Kidney (tissue), 14 donors: ENCODE measurements around the gene PRAC1. TPM values are rescaled to one million over a fixed set of nuclear protein-coding genes. Genes with fewer than 3 reads are reported as not detected.

Experiments
- DNase-seq, 5 donors: peaks; one replicate each; pipeline ENCODE4 v3.0.0-alpha.2; 2013 to 2020
- FAIRE-seq: peaks from 2 replicates; lab custom pipeline; 2012; peaks lifted over from hg19 to GRCh38; lab: Jason Lieb, UNC
- H3K27ac ChIP-seq, 2 donors: one replicate each; pipeline ENCODE4 v1.7.0; 2013; ENCODE audit warnings: low read depth in 2 of 2, low read length in 2 of 2, inconsistent platforms in 1 of 2
- H3K27me3 ChIP-seq: one replicate; pipeline ENCODE4 v1.7.1; 2013; ENCODE audit warnings: low read length, inconsistent platforms; ENCODE audit not compliant: control insufficient read depth, insufficient read depth
- H3K36me3 ChIP-seq, 3 donors: one replicate each; pipeline versions ENCODE4 v1.7.0 to v1.7.1; 2013; ENCODE audit warnings: low read length in 3 of 3, control low read depth in 1 of 3, inconsistent platforms in 1 of 3; ENCODE audit not compliant: insufficient read depth in 3 of 3, control insufficient read depth in 2 of 3
- H3K4me1 ChIP-seq, 3 donors: one replicate each; pipeline versions ENCODE4 v1.7.0 to v1.7.1; 2013; ENCODE audit warnings: low read length in 3 of 3, inconsistent platforms in 1 of 3, low read depth in 1 of 3; ENCODE audit not compliant: control insufficient read depth in 2 of 3, insufficient read depth in 2 of 3
- H3K4me3 ChIP-seq, 3 donors: one replicate each; pipeline versions ENCODE4 v1.7.0 to v1.8.1; 2013; ENCODE audit warnings: low read length in 3 of 3, control low read depth in 1 of 3, inconsistent platforms in 1 of 3
- H3K9ac ChIP-seq, 3 donors: one replicate each; pipeline versions ENCODE4 v1.7.0 to v1.7.1; 2013; ENCODE audit warnings: low read length in 3 of 3, control low read depth in 1 of 3, inconsistent platforms in 1 of 3
- H3K9me3 ChIP-seq, 3 donors: one replicate each; pipeline versions ENCODE4 v1.7.0 to v1.7.1; 2013; ENCODE audit warnings: low read length in 3 of 3, control low read depth in 1 of 3, inconsistent platforms in 1 of 3; ENCODE audit not compliant: control insufficient read depth in 2 of 3, insufficient read depth in 1 of 3
- CTCF ChIP-seq: IDR thresholded peaks from 3 replicates; pipeline ENCODE4 v1.5.1; 2012; ENCODE audit warnings: mild to moderate bottlenecking, moderate library complexity, borderline replicate concordance; ENCODE audit not compliant: insufficient read depth; ENCODE audit errors: extremely low read depth
- intact Hi-C: fragments of 100-400 bp; cut with DNase I; formaldehyde crosslinking; loops from one replicate; pipeline ENCODE4 v1.11.1; 2022
- polyA plus RNA-seq: library from polyadenylated mRNA; stranded (reverse); fragments of 350-450 nt; fragmentation: Illumina TruSeq; extraction: RNeasy Lipid Tissue Mini Kit (QIAGEN cat#74804); gene quantifications from one replicate; pipeline ENCODE4 v1.2.3, GENCODE V29; 2014; ENCODE audit warnings: low read depth, low replicate concordance; ENCODE audit not compliant: insufficient read depth
- total RNA-seq: library from RNA; stranded (reverse); fragmentation: NEBNext Ultra II Directional; extraction: Animal tissue kit (Norgen Biotek cat#: 25700); gene quantifications from one replicate; pipeline ENCODE4 v1.2.1, GENCODE V29; 2021
- donor health status: control.
- donor health status: control.
- donor health status: control.
- donor health status: control.
- donor health status: control.
- donor health status: DM: yes; HTN: yes; CAD: no.
- donor health status: Normal renal cell carcinoma (clear cell type).

The PRAC1 gene
- total and polyA plus RNA-seq, 2 donors from 2014 or later, result not detected

GRCh38 chr17:48767263-48767774, 45.0 kb upstream of the PRAC1 start:
- H3K27me3 ChIP-seq, result peaks cover 2% of the 10 kb centered on the region
- H3K9ac ChIP-seq, result no peak overlapping the region
- H3K4me1 ChIP-seq, result no peaks in the 10 kb centered on the region
- no peak overlapping the region for H3K27ac ChIP-seq
- TF ChIP-seq CTCF, result no peak
- FAIRE-seq (no peak), DNase-seq (peak in 1 of 5 donors; percentile 8)
- no peak overlapping the region for H3K4me3 ChIP-seq
- intact Hi-C loops, result no loop called here
- H3K36me3 ChIP-seq, result no peaks in the 10 kb centered on the region
- no peaks in the 10 kb centered on the region for H3K9me3 ChIP-seq

- no peak for FAIRE-seq
- TF ChIP-seq CTCF, result no peak
- Histone ChIP-seq H3K4me1 (no peaks in the 10 kb centered on the region), H3K27ac (no peak overlapping the region), H3K9me3 (no peaks in the 10 kb centered on the region), H3K36me3 (no peaks in the 10 kb centered on the region), H3K27me3 (peaks cover 16% of the 10 kb centered on the region), H3K9ac (no peak overlapping the region), H3K4me3 (no peak overlapping the region)
- intact Hi-C loops, result no loop called here
- DNase-seq, result no peak
Measured at GRCh38 chr17:48761114-48761513, 38.8 kb upstream of the PRAC1 start.

- no peak for TF ChIP-seq CTCF
- peaks cover 23% of the 10 kb centered on the region for H3K27me3 ChIP-seq
Measured at GRCh38 chr17:48760411-48760810, 38.1 kb upstream of the PRAC1 start.

GRCh38 chr17:48759288-48759687, 37.0 kb upstream of the PRAC1 start:
- H3K27me3 ChIP-seq, result peaks cover 34% of the 10 kb centered on the region
- H3K27ac ChIP-seq, result no peak overlapping the region
- H3K9ac ChIP-seq, result no peak overlapping the region
- FAIRE-seq (no peak), DNase-seq (no peak)
- H3K9me3 ChIP-seq, result no peaks in the 10 kb centered on the region
- TF ChIP-seq CTCF, result no peak
- no peak overlapping the region for H3K4me3 ChIP-seq
- H3K36me3 ChIP-seq, result no peaks in the 10 kb centered on the region
- H3K4me1 ChIP-seq, result no peaks in the 10 kb centered on the region
- intact Hi-C loops, result no loop called here

More at GRCh38 chr17:48760411-48760810, 38.1 kb upstream of the PRAC1 start:
- FAIRE-seq (no peak), DNase-seq (peak in 1 of 5 donors; percentile 3)
- Histone ChIP-seq H3K9ac (no peak overlapping the region), H3K36me3 (no peaks in the 10 kb centered on the region), H3K4me3 (no peak overlapping the region), H3K27ac (no peak overlapping the region), H3K4me1 (no peaks in the 10 kb centered on the region), H3K9me3 (no peaks in the 10 kb centered on the region)
- intact Hi-C loops, result no loop called here
